Astrocyte of the cerebellum (primary cell): ENCODE results near the gene TNFSF10.

Experiments used
- DNase-seq: peaks from one replicate; pipeline ENCODE4 v3.0.0-alpha.2; 2011; ENCODE audit warnings: low read depth
- H3K4me3 ChIP-seq: 2 replicates; pipeline ENCODE4 v1.5.1; 2011; ENCODE audit warnings: mild to moderate bottlenecking, low read depth, low read length, moderate library complexity
- in situ Hi-C: cut with HindIII; loops from 2 replicates; pipeline ENCODE4 v1.10.0; 2017; ENCODE audit warnings: low sequenced_read_pairs
- TF ChIP-seq, protein P1 (sequence below): IDR thresholded peaks from 2 replicates; pipeline ENCODE4 v1.5.1; 2012; ENCODE audit warnings: low read length, low read depth, moderate library complexity, mild to moderate bottlenecking; ENCODE audit errors: missing control alignments

Gene TNFSF10

DNA sequence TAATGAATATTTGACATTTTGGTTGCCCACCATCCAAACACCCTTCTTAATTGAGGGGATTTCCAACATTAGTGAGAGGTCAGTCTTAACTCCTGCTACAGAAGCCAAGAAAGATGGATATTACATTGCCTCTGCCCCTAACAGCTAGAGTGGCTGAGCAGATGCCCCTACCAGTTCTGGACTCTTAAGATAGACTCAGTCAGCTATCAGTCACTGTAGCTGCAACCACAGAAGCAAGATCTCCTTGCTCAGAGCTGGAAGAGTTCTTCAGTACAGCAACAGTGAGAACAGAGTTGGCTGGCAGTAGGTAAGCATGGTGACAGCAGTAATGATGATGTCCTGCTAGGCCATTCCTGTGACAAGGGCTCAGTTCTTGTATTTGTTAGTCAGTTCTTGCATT is 29.4 kb upstream of the TNFSF10 start:
- DNase-seq, result no peak
- no peak overlapping the region for H3K4me3 ChIP-seq
- in situ Hi-C loops, result no loop called here
- TF ChIP-seq, protein P1, sequence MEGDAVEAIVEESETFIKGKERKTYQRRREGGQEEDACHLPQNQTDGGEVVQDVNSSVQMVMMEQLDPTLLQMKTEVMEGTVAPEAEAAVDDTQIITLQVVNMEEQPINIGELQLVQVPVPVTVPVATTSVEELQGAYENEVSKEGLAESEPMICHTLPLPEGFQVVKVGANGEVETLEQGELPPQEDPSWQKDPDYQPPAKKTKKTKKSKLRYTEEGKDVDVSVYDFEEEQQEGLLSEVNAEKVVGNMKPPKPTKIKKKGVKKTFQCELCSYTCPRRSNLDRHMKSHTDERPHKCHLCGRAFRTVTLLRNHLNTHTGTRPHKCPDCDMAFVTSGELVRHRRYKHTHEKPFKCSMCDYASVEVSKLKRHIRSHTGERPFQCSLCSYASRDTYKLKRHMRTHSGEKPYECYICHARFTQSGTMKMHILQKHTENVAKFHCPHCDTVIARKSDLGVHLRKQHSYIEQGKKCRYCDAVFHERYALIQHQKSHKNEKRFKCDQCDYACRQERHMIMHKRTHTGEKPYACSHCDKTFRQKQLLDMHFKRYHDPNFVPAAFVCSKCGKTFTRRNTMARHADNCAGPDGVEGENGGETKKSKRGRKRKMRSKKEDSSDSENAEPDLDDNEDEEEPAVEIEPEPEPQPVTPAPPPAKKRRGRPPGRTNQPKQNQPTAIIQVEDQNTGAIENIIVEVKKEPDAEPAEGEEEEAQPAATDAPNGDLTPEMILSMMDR, result no peak

DNA sequence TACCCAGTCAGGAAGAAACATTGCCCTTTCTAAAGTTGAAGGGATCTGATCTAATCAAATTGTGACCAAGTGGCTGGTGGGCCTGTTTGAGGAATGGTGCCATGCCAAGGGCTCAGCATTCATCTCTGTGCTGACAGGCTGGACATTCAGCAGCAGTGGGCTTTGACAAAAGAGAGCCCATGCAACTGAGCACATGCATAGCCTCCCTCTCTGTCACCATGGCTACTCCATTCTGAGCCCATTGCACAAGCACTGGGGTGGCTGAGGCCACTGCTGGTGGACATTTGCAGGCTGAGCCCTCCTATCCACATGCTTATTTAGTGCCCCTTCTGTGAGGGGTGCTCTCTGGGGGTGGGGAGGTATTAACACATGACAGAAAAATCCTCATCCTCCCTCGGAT is 28.6 kb upstream of the TNFSF10 start:
- no peak overlapping the region for H3K4me3 ChIP-seq
- DNase-seq, result no peak
- in situ Hi-C loops, result no loop called here
- TF ChIP-seq, protein P1, result no peak

DNA sequence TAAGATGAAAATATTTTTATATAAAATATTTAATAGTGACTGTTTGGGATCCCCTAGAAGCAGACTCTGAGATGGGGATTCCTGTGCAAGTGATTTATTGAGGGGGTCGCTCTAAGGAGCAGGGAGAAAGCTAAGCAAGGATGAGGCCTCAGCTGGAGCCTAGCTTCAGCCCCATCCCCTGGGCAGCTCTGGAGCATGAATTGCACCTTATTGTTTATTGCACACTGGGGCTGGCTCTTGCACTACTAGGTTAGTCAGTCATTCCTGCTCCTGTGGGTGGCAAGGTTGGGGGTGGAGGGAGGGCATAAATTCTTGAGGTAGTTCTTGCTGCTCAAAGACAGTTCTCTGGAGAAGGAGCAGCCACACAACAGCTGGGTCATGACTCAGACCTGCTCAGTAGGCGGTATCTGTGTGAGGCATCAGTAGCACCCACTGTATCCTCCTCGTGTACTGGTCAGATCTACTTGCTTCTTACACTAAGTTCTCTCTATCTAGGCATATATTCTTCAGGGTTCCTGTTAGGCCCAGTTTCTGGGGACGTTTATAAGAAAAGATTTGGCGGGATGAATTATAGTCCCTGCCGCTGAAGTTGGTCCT is 27.2 kb upstream of the TNFSF10 start:
- no peak overlapping the region for H3K4me3 ChIP-seq
- TF ChIP-seq, protein P1, result no peak
- DNase-seq, result no peak
- in situ Hi-C loops, result no loop called here

DNA sequence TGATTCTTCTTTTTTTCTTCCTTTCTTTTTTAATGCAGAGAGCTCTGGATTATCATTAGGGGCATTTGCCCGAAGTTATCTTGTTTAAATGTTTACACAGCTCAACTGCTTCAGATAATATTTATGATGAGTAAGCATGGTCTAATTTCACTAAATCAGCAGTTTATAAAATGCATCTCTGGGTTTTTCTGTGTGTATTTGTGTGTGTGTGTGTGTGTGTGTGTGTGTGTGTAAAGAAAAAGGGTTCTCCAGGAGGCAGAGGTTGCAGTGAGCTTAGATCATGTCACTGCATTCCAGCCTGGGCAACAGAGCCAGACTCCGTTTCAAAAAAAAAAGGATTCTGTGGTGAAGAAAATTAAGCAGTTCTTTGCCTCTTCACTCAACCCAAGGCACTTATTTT is 25.9 kb upstream of the TNFSF10 start:
- TF ChIP-seq, protein P1, result no peak
- in situ Hi-C loops, result no loop called here
- H3K4me3 ChIP-seq, result no peak overlapping the region
- no peak for DNase-seq

DNA sequence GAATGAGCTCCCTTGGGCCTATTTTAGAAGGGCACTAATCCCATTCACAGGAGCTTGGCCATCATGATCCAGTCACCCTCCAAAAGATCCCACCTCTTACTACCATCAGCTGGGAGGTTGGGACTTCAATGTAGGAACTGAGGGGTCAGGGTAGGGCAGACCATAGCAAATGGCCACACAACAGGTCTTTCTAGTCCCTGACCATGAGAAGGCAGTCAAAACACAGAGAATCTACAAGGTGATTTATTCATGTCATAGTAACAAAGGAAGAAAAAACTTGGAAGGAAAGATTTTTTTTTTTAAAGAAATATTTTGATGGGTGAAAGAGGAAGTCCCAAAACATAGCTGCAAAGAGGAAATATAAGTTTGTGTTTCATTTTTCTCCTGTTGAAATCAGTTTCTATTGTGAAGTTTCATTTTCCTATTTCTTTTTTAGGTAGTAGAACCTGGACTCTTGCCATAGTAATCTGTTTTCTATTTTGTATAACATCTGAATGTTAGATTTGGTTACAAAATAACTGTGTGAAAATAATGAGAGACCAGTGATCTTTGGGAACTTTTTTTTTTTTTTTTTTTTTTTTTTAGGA is 23.5 kb upstream of the TNFSF10 start:
- TF ChIP-seq, protein P1, result no peak
- no peak for DNase-seq
- in situ Hi-C loops, result no loop called here
- H3K4me3 ChIP-seq, result no peak overlapping the region

DNA sequence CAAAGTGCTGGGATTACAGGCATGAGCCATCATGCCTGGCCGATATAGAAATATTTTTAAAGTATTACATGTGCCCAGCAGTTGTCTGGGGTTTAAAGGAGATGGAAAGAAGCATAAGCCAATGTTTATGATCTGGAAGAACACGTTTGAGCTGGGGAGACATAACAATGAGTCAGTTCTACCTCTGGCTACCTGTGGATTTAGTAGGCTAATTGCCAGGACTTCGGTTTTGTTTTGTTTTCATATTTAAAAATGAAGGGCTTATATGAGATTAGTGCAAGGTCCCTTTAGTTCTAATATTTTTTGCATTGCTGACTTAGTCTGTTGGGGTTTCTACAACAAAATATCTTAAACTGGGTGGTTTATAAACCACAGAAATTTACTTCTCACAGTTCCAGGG is 22.9 kb upstream of the TNFSF10 start:
- in situ Hi-C loops, result no loop called here
- peak; percentile 43 for DNase-seq
- TF ChIP-seq, protein P1, result no peak
- no peak overlapping the region for H3K4me3 ChIP-seq
